WI38 (cell line): Measurements from ENCODE around the gene CCDC187.

ENCODE experiments used
- H3K4me3 ChIP-seq: 2 replicates; pipeline ENCODE4 v1.5.1; 2011; ENCODE audit warnings: low read depth, mild to moderate bottlenecking, control low read depth, low read length
- CTCF ChIP-seq: IDR thresholded peaks from 2 replicates; pipeline ENCODE4 v1.5.1; 2012; ENCODE audit warnings: low read depth, mild to moderate bottlenecking, control low read depth, low read length

Gene CCDC187

DNA sequence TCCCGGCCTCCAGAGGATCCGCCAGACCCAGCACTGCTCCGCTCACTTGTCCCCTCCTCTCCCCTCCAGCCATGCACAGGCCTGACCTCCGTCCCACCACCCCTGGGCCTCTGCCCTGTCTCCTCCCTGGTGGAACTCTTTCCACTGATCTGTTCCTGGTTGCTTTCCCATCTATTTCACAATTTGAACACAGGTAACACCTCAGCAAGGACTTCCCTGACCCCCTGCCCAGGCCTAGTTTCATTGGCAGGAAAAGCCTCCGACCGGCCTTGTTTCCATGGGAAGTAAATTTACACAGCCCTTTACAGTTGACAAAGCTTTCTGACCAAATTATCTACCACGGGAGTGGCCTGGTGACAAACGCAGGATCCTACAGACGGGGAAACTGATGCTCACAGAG lies 73.1 kb downstream of the CCDC187 start:
- no peak overlapping the region for H3K4me3 ChIP-seq
- no peak for TF ChIP-seq CTCF

- no peak overlapping the region for H3K4me3 ChIP-seq
- TF ChIP-seq CTCF: no peak
Observed at GRCh38 chr9:136230365-136230764, 73.5 kb downstream of the CCDC187 start.

GRCh38 chr9:136229096-136230065 lies 74.5 kb downstream of the CCDC187 start:
- H3K4me3 ChIP-seq: no peak overlapping the region
- TF ChIP-seq CTCF: no peak

GRCh38 chr9:136228107-136228875 lies 75.6 kb downstream of the CCDC187 start:
- H3K4me3 ChIP-seq: peak overlapping the region; percentile 34

DNA sequence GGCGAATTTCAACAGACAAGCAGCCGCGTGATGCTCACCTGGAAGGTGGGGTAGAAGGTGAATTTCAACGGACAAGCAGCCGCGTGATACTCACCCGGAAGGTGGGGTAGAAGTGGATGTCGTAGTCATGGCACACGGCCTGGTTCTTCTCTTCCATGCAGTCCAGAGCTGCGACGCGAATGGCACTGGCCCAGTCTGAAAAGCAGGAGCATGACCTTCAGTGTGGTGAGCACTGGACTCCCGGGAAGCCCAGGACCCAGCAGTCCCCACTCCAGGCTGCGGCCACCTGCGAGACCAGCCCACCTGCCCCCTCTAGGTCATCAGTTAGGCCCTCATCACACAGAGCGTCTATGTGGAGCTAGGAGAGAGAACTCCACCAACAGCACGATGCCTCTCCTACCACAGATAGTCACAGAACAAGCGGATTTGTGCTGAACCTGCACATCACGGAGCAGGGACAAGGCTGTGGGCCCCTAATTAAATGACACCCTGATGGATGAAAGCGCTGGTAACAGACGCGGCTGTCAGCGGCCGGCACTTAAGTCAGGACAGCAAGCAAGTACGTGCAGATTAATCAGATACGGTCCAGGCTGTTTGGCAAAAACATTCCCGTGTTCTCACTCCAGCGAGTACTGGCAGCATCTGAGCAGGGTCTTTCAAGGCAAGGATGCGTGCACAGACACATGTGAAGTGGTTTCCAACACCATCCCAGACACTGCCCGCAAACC lies 77.0 kb downstream of the CCDC187 start:
- no peak for TF ChIP-seq CTCF
- no peak overlapping the region for H3K4me3 ChIP-seq

More at GRCh38 chr9:136228107-136228875, 75.6 kb downstream of the CCDC187 start:
- no peak for TF ChIP-seq CTCF

DNA sequence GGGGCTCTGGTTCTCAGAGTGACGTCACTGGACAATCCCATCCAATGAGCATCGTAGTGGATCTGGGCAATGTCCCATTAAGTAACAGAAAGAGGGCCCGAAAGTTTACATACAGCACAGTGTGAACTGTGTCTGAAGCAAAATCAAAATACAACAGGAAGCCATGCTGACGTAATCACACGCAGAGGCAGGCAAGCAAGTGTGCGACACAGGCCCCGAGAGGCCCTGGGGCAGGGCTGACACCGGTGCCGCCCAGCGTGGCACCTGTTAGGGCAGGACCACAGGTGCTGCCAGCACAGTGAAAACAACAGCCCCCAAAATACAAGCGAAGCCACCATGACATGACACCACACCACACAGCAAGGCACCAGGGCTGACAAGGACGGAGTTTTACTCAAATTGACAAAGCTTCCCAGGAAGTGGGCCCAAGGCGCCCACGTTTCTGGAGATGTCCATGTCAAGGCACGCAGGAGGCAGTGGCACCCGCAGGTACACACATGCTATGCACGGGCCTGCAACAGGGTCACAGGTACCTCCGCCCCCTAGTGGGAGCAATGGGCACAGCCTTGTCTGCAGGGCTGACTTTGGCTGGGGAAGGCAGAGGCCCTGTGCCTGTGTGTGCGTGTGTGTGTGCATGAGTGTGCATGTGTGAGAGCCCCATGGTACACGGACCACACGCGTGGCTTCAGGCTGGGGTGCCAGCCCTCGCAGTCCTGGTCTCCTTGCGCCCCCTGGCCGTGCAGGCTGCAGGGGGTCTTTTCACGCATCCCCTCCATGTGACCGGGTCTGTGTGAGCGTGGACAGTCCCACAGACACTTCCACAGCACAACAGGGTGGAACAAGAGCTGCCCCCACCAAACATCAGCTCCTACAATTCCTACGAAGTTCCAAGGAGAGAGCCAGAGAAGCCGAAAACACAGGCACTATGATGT lies 77.9 kb downstream of the CCDC187 start:
- H3K4me3 ChIP-seq: no peak overlapping the region
- peak; percentile 91 for TF ChIP-seq CTCF
